Stomach (tissue), 9 donors: ENCODE measurements around the gene TBX4. TPM values are rescaled to one million over a fixed set of nuclear protein-coding genes. Genes with fewer than 3 reads are reported as not detected.
"Not testable (repeated sequence)": the region's sequence is repeated elsewhere in the genome, so short reads cannot be mapped to it uniquely, and the experiment has no call there.

Experiments used
- DNase-seq, 2 donors: peaks; one replicate each; pipeline versions ENCODE4 v3.0.0 to v3.0.0-alpha.2; 2013 to 2019
- H3K27ac ChIP-seq, 5 donors: fragments of 200-600 bp in 4 of 5; sonication (generic) in 4 of 5; one replicate each; pipeline ENCODE4 v1.5.1; 2013 to 2019; ENCODE audit warnings: mild to moderate bottlenecking in 1 of 5, moderate library complexity in 1 of 5
- H3K27me3 ChIP-seq, 3 donors: fragments of 200-600 bp; sonication (generic); one replicate each; pipeline ENCODE4 v1.5.1; 2017 to 2019; ENCODE audit warnings: mixed run types in 1 of 3
- H3K36me3 ChIP-seq, 4 donors: fragments of 200-600 bp; sonication (generic); 1 replicate in 3 of 4; 2 replicates in 1 of 4; pipeline ENCODE4 v1.5.1; 2016 to 2019
- H3K4me1 ChIP-seq, 4 donors: fragments of 200-600 bp; sonication (generic); one replicate each; pipeline ENCODE4 v1.5.1; 2016 to 2019
- H3K4me3 ChIP-seq, 4 donors: fragments of 200-600 bp; sonication (generic) in 3 of 4; one replicate each; pipeline ENCODE4 v1.5.1; 2016 to 2019; ENCODE audit warnings: mild to moderate bottlenecking in 1 of 4
- H3K9me3 ChIP-seq, 4 donors: fragments of 200-600 bp; sonication (generic); one replicate each; pipeline ENCODE4 v1.5.1; 2016 to 2019
- CTCF ChIP-seq, 7 experiments: fragments of 450-650 bp in 4 of 7; fragments of 200-600 bp in 3 of 7; sonication (generic) in 3 of 7; IDR thresholded peaks; one replicate each; pipeline ENCODE4 v1.5.1; 2016 to 2019; ENCODE audit warnings: antibody characterized with exemption in 7 of 7, control low read depth in 2 of 7, mild to moderate bottlenecking in 1 of 7
- EP300 ChIP-seq: sonication (generic); formaldehyde crosslinking; IDR thresholded peaks from one replicate; pipeline ENCODE4 v1.6.1; 2017; ENCODE audit warnings: antibody characterized with exemption
- POLR2A ChIP-seq, 4 donors: fragments of 450-650 bp; IDR thresholded peaks; one replicate each; pipeline ENCODE4 v1.6.1; 2016; ENCODE audit warnings: antibody characterized with exemption in 4 of 4, control low read depth in 2 of 4, mild to moderate bottlenecking in 1 of 4, moderate library complexity in 1 of 4
- POLR2AphosphoS5 ChIP-seq, 3 donors: sonication (generic); formaldehyde crosslinking; IDR thresholded peaks; one replicate each; pipeline ENCODE4 v1.6.1; 2016; ENCODE audit warnings: antibody characterized with exemption in 3 of 3
- WGBS, 5 donors: extraction: QIAGEN DNeasy Blood & Tissue Kit in 3 of 5; methylation state at CpG; one replicate each; pipeline versions ENCODE4 v1.1.5 to v1.1.7; 2013 to 2018; 5-methylcytosine and 5-hydroxymethylcytosine counted together
- intact Hi-C: fragments of 100-400 bp; cut with DNase I; formaldehyde crosslinking; loops from one replicate; pipeline ENCODE4 v1.15.1; 2023; ENCODE audit warnings: low total_unique reads
- polyA plus RNA-seq, 3 donors: library from polyadenylated mRNA; stranded (reverse); fragments of 200-250 nt; gene quantifications; one replicate each; pipeline ENCODE4 v1.2.3, GENCODE V29; 2013
- total RNA-seq, 5 donors: library from RNA; depleted of rRNA; stranded (reverse); fragments of >200 nt; gene quantifications; one replicate each; pipeline versions ENCODE4 v1.1.0 to v1.2.3, GENCODE V29; 2014 to 2016
- donor health status: healthy with polysubstance abuse.
- donor health status: Bipolar disorder and iron deficiency.
- donor health status: healthy.

The TBX4 gene
- total and polyA plus RNA-seq, 8 donors: 0.08 to 0.73 TPM; not detected in 6

DNA sequence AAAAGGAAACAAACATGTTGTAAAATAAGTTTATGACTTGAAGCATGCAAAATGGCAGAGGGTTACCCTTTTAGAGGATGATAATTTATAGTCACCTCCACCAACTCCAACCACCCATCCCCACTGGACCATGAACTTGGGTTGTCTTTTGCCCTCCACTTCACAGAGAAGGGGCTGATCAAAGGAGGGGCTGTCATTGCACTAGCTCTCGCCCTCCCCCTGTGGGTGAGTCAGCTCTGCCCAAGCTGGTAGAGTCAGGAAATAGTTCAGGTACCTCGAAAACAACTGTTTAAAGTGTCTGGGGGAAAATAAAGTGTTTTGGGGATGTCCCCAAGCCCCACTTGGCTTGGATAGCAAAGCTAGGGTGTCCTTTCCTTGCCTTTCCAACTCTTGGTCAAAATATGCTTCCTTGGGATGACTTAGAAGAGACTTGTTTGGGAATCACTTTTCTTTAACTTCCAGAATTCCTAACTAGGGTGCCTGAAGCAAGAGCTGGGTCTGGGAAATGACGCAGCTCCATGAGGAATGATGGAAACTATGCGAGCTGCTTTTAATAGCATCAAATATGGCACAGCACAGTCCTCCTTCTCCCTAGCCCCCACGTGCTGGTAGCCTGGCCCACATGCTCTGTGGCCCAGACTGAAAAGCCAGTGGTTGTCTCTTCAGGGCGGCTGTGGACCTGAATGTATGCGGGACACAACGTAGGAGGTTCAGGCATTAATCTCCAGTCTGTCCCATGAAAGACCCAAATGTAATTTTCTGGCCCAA is 40.7 kb downstream of the TBX4 start:
- intact Hi-C loops: no loop called here
- DNase-seq: no peak

GRCh38 chr17:61493830-61494324 is 41.7 kb downstream of the TBX4 start:
- intact Hi-C loops, DNase-seq: not testable (repeated sequence)
- WGBS, 5 donors: 84 to 89% (median 86%) methylated on average over 5 to 7 of the region's 7 CpGs

More for the DNA sequence above, 40.7 kb downstream of the TBX4 start:
- peaks cover 0 to 4% (median 2%) of the 10 kb centered on the region in 4 donors for H3K4me1 ChIP-seq
- 73 to 83% (median 78%) methylated on average over 8 of the region's 8 CpGs for whole genome bisulfite sequencing, 5 donors
- H3K27ac ChIP-seq: peak overlapping the region in 2 of 5 donors; percentile 31
- no peak overlapping the region for H3K4me3 ChIP-seq
- H3K27me3 ChIP-seq: no peaks in the 10 kb centered on the region
- no peaks in the 10 kb centered on the region for H3K9me3 ChIP-seq
- no peak for TF ChIP-seq POLR2A (IDR thresholded peaks at IDR 0.05)
- no peak for TF ChIP-seq EP300
- TF ChIP-seq CTCF (IDR thresholded peaks at IDR 0.05): no peak
- TF ChIP-seq POLR2AphosphoS5 (IDR thresholded peaks at IDR 0.05): no peak
- H3K36me3 ChIP-seq: no peaks in the 10 kb centered on the region

DNA sequence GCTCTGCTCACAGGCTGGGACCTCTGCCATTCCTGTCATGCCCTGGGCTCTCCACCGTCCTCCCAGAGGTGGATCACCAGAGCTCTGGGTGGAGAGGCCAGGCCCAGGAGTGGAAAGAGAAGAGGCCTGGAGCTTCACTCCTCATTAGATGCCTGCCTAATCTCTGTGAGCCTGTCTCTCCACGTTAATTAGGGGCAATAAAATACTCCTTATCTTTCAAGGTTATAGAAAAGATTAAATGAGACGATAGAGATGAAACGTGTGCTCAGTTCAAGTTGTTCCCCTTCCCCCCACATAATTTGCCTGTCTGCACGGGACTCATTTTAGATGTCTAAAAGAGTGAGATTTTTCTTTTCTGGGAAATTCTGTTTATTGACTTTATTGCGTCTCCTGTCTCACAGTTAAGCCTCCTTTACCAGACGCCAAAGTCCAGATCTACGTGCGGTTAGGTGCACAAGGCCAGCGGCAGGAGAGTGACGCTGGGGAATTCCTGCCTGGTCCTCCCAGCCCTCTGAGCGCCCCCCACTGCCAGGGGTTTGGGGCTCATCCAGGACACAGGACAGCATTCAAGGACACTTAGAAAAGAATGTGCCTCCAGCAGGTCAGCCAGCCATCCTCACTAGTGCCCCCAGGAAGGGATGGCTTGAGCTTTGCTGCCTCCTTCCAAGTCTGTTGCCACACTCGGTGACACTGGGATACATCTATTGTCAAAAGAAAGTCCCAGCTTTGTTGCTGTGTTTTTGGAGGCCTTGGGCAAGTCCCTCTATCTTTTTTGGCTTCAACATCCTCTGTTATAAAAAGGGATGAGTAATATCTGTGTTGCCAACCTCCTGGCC is 42.3 kb downstream of the TBX4 start:
- WGBS, 5 donors: 65 to 72% (median 66%) methylated on average over 13 of the region's 13 CpGs
- intact Hi-C loops: no loop called here

More at GRCh38 chr17:61493830-61494324, 41.7 kb downstream of the TBX4 start:
- not testable (repeated sequence) for H3K27me3 ChIP-seq, H3K27ac ChIP-seq, H3K9me3 ChIP-seq, H3K4me1 ChIP-seq, H3K36me3 ChIP-seq, H3K4me3 ChIP-seq

GRCh38 chr17:61495161-61495857 is 43.1 kb downstream of the TBX4 start:
- Histone ChIP-seq H3K36me3 (no peaks in the 10 kb centered on the region), H3K4me1 (no peaks in the 10 kb centered on the region), H3K27me3 (peaks cover 0 to 6% (median 0%) of the 10 kb centered on the region in 3 donors), H3K9me3 (no peaks in the 10 kb centered on the region), H3K4me3 (no peak overlapping the region), H3K27ac (no peak overlapping the region)
- intact Hi-C loops: no loop called here
- 69 to 84% (median 78%) methylated on average over 23 of the region's 23 CpGs for WGBS, 5 donors
- no peak for DNase-seq
- no peak for TF ChIP-seq POLR2AphosphoS5 (IDR thresholded peaks at IDR 0.05)
- TF ChIP-seq EP300: no peak
- TF ChIP-seq POLR2A (IDR thresholded peaks at IDR 0.05): no peak
- no peak for TF ChIP-seq CTCF (IDR thresholded peaks at IDR 0.05)

More for the DNA sequence above, 42.3 kb downstream of the TBX4 start:
- peaks cover 0 to 2% (median under 1%) of the 10 kb centered on the region in 4 donors for H3K4me1 ChIP-seq
- H3K27me3 ChIP-seq: peaks cover 0 to 4% (median 0%) of the 10 kb centered on the region in 3 donors
- no peak overlapping the region for H3K27ac ChIP-seq
- no peak overlapping the region for H3K4me3 ChIP-seq
- no peak for DNase-seq
- H3K36me3 ChIP-seq: no peaks in the 10 kb centered on the region
- no peaks in the 10 kb centered on the region for H3K9me3 ChIP-seq
- TF ChIP-seq POLR2A (IDR thresholded peaks at IDR 0.05): no peak
- no peak for TF ChIP-seq EP300
- no peak for TF ChIP-seq POLR2AphosphoS5 (IDR thresholded peaks at IDR 0.05)
- TF ChIP-seq CTCF (IDR thresholded peaks at IDR 0.05): no peak
